G401 (cell line): ENCODE results near the gene ATF6B. TPM values are rescaled to one million over a fixed set of nuclear protein-coding genes. Genes with fewer than 3 reads are reported as not detected.
"Not testable (repeated sequence)": the region's sequence is repeated elsewhere in the genome, so short reads cannot be mapped to it uniquely, and the experiment has no call there.

Source experiments
- DNase-seq: peaks from one replicate; pipeline ENCODE4 v3.0.0-alpha.2; 2015; ENCODE audit warnings: low spot score
- in situ Hi-C: cut with HindIII; loops from 2 replicates; pipeline ENCODE4 v1.10.0; 2016; ENCODE audit warnings: low sequenced_read_pairs, mixed read lengths
- total RNA-seq: library from RNA; depleted of rRNA; stranded (reverse); fragments of >200 nt; shearing (Covaris generic); gene quantifications from 2 replicates; pipeline ENCODE4 v1.2.3, GENCODE V29; 2014; rRNA removed

The ATF6B gene
- total RNA-seq, 1 experiment from 2014 or later, result 21.1 TPM

DNA sequence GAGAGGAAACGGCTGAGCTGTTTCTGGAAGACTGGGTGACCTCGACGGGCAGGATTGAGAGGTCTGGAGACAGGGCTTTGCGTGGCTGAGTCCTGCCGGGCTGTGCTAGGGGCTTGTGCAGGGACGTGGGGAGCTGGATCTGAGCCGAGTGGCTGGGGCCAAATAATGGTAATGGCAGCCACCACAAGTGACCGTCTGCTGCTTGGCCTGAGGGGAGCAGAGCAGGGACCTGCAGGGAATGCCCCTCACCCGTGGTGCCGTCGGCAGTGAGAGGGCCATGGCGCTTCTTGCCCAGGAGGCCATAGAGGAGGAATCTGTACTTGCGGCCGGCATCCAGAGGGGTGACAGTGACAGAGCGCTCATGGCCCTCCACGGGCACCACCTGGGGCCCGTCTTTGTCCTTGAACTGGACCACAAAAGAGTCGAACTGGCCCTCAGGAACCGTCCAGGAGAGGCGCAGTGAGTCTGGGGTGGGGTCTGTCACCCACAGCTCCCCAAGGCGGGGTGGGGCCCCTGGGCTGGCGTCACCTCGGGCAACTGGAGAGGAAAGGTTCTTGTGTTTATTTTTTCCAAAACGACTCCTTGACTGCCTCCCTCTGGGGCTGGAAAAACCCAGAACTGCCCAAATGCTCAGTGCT, 58.0 kb downstream of the ATF6B start:
- DNase-seq, result no peak
- in situ Hi-C loops, result no loop called here

DNA sequence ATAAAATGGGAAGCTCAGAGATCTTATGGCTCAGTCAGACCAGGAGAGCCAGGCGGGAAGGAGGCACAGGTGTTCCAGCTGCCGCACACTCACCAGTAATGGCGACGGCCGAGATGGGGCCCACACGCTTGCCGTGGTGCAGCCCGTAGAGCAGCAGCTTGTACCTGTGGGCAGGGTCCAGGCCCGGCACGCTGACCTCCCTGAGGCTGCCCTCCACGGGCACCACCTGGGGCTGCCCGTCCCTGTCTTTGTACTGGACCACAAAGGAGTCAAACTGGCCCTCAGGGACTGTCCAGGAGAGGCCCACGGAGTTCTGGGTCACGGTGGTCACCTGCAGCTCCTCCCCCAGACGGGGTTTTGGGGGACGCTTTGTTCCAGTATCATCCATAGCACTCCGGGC, 58.6 kb downstream of the ATF6B start:
- no peak for DNase-seq
- in situ Hi-C loops, result no loop called here

DNA sequence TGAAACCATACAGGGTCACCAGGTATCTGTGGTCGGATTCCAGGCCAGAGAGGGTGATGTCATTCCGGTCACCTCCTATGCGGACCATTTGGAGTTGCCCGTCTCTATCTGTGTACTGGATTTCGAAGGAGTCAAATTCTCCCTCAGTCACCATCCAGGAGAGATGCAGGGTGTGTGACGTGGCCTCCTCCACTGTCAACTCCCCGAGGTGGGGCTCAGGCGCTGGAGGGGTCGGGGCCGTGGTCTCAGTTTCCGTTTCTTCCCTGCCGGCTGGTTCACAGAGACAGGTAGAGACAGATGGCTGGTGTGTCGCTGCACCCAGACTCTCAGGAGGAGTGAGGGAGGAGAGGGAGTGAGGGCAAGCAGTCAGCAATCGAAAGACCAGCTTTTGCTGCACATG, 59.2 kb downstream of the ATF6B start:
- in situ Hi-C loops, result no loop called here
- no peak for DNase-seq

DNA sequence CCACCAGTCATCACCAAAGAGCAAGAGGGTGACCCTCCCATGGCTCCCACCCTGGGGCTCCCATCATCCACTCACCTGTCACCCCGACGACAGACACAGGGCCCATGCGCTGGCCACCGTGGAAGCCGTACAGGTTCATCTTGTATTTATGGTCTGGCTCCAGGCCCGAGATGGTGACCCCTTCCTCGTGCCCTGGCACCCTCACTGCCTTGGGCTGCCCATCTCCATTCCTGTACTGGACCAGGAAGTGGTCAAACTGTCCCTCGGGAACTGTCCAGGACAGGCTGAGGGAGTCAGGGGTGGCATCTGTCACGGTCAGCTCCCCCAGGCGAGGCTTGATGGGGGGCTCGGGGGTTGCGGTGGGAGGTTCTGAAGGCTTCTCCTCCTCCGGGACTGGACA, 59.7 kb downstream of the ATF6B start:
- in situ Hi-C loops, DNase-seq: not testable (repeated sequence)

DNA sequence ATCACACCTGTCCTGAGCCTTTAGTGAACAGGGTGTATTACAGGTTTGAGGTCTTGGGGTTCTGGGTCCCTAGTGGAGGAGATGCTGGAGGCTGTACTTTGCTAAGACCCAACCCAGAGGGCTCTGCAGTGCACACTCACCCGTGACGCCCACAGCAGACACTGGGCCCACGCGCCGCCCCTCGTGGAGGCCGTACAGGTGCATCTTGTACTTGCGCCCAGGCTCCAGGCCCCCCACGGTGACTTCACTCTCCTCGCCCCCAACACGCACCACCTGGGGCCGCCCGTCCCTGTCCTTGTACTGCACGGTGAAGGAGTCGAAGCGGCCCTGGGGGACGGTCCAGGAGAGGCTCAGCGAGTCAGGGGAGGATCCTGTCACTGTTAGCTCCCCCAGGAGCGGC, 60.5 kb downstream of the ATF6B start:
- in situ Hi-C loops, DNase-seq: not testable (repeated sequence)

Other genes with a start within 250 kb of the ATF6B start
- 0.18 and 0.41 TPM in 2 replicates for gene SLC44A4, start 249.2 kb downstream of the ATF6B start, total RNA-seq
- gene EHMT2, start 230.5 kb downstream of the ATF6B start, total RNA-seq, result 57.7 and 95.3 TPM in 2 replicates
- 20.0 and 22.3 TPM in 2 replicates for gene ZBTB12, start 226.2 kb downstream of the ATF6B start, total RNA-seq
- gene C2, start 200.5 kb downstream of the ATF6B start, total RNA-seq, result 0.98 and 3.7 TPM in 2 replicates
- not detected in 2 replicates for gene CFB, start 182.2 kb downstream of the ATF6B start, total RNA-seq
- gene NELFE, start 169.3 kb downstream of the ATF6B start, total RNA-seq, result 183 and 198 TPM in 2 replicates
- 41.0 and 43.4 TPM in 2 replicates for gene SKIC2, start 169.1 kb downstream of the ATF6B start, total RNA-seq
- 4.3 and 7.1 TPM in 2 replicates for gene DXO, start 156.1 kb downstream of the ATF6B start, total RNA-seq
- gene C4A, start 146.2 kb downstream of the ATF6B start, total RNA-seq, result 0.98 and 1.2 TPM in 2 replicates
- gene C4B, start 113.5 kb downstream of the ATF6B start, total RNA-seq, result 0.78 and 0.86 TPM in 2 replicates
- not detected in 2 replicates for gene CYP21A2, start 89.8 kb downstream of the ATF6B start, total RNA-seq
- under 0.01 TPM in 1 of 2 replicates, not detected in the other for gene TNXB, start 18.9 kb downstream of the ATF6B start, total RNA-seq
- 9.5 and 20.2 TPM in 2 replicates for gene FKBPL, start 2.0 kb upstream of the ATF6B start, total RNA-seq
- 0.51 TPM in 1 of 2 replicates, not detected in the other for gene PRRT1, start 23.7 kb upstream of the ATF6B start, total RNA-seq
- 37.3 and 38.5 TPM in 2 replicates for gene PPT2, start 25.9 kb upstream of the ATF6B start, total RNA-seq
- 12.9 and 16.5 TPM in 2 replicates for gene EGFL8, start 36.3 kb upstream of the ATF6B start, total RNA-seq
- gene AGPAT1, start 47.8 kb upstream of the ATF6B start, total RNA-seq, result 75.4 and 80.4 TPM in 2 replicates
- 122 and 128 TPM in 2 replicates for gene RNF5, start 50.2 kb upstream of the ATF6B start, total RNA-seq
- gene AGER, start 56.0 kb upstream of the ATF6B start, total RNA-seq, result 3.8 and 17.4 TPM in 2 replicates
- 109 and 123 TPM in 2 replicates for gene PBX2, start 62.0 kb upstream of the ATF6B start, total RNA-seq
- 3.4 and 7.9 TPM in 2 replicates for gene GPSM3, start 64.4 kb upstream of the ATF6B start, total RNA-seq
- gene NOTCH4, start 95.8 kb upstream of the ATF6B start, total RNA-seq, result 0.27 and 0.62 TPM in 2 replicates
- gene TSBP1, start 243.7 kb upstream of the ATF6B start, total RNA-seq, result not detected in 2 replicates